Measurements from ENCODE around the gene CBX8.

- TF ChIP-seq CTCF (IDR thresholded peaks at IDR 0.05), result no peak
- TF ChIP-seq ZFX (IDR thresholded peaks at IDR 0.05; ENCODE audit: borderline replicate concordance), result no peak
Measured at GRCh38 chr17:79826204-79826680, 29.4 kb upstream of the CBX8 start.

Data from 22Rv1 (cell line).